HG03139 (cell line): ENCODE results near the gene ZNF611.
"Not testable (repeated sequence)": the region's sequence is repeated elsewhere in the genome, so short reads cannot be mapped to it uniquely, and the experiment has no call there.

ENCODE experiments used
- ATAC-seq: cut with Tn5 transposase; IDR thresholded peaks from one replicate; pipeline ENCODE4 v1.9.1; 2021; ENCODE audit not compliant: unreplicated experiment

ZNF611 gene

GRCh38 chr19:52734893-52735661 lies at the start of gene ZNF611:
Gene ZNF611, minus strand, starts transcription at chr19:52735044. Its CDS starts 19,150 bp downstream, at chr19:52715894.
- peak; percentile 83 for ATAC-seq

GRCh38 chr19:52782864-52783263 lies 48.0 kb upstream of the ZNF611 start:
- not testable (repeated sequence) for ATAC-seq

GRCh38 chr19:52778811-52779210 lies 44.0 kb upstream of the ZNF611 start:
- no peak for ATAC-seq

- not testable (repeated sequence) for ATAC-seq
Observed at GRCh38 chr19:52756447-52756846, 21.6 kb upstream of the ZNF611 start.

DNA sequence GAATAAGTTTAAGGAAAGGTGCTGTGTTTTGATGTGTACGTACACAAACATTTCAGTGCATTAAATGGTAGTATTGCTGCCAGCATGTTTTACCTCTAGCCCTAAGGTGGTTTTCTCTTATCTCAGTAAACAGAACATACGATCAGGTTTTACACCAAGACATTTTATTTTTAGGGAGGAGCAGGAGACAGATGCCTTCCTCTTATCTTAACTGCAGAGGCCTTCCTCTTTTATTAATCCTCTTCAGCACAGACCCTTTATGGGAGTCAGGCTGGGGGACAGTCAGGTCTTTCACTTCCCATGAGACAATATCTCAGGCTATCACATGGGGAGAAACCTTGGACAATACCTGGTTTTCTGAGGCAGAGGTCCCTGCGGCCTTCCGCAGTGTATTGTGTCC lies 14.9 kb upstream of the ZNF611 start:
- ATAC-seq = no peak

- no peak for ATAC-seq
Observed at GRCh38 chr19:52748336-52748950, 13.6 kb upstream of the ZNF611 start.

DNA sequence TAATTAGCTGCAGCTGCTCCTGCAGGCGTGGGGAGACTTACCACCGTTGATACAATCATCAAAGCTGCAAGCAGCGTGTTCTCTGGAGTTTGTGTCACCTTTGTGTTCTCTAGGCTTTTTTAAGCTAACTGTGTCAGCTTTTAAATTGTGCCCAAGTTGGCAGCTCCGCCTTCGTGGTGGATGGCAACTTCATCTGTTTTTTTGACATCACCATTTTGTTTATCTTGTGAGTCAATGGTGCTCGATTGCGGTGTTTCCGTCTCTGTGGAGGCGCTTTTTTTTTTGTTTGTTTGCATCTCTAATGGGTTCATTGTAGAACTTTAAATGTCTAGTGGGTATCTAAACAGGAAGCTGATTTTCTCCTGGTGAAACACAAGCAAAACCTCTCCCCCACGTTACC lies 11.1 kb upstream of the ZNF611 start:
- ATAC-seq = not testable (repeated sequence)

- no peak for ATAC-seq
Observed at GRCh38 chr19:52743091-52743490, 8.2 kb upstream of the ZNF611 start.

GRCh38 chr19:52742516-52742915 lies 7.7 kb upstream of the ZNF611 start:
- ATAC-seq = no peak

DNA sequence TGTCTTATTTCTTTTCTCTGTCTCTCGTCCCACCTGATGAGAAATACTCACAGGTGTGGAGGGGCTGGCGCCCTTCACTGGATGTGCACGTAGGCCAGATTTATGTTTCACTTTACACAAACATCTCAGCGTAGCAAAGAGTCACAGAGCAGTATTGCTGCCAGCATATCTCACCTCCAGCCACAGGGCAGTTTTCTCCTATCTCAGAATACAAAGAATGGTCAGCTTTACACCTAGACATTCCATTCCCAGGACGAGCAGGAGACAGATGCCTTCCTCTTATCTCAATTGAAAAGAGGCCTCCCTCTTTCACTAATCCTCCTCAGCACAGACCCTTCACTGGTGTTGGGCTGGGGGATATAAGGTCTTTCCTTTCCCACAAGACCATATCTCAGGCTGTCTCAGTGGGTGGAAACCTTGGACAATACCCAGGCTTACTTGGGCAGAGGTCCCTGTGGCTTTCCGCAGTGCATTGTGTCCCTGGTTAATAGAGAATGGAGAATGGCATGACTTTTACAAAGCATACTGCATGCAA lies 7.2 kb upstream of the ZNF611 start:
- no peak for ATAC-seq

GRCh38 chr19:52741371-52741770 lies 6.5 kb upstream of the ZNF611 start:
- ATAC-seq = not testable (repeated sequence)

DNA sequence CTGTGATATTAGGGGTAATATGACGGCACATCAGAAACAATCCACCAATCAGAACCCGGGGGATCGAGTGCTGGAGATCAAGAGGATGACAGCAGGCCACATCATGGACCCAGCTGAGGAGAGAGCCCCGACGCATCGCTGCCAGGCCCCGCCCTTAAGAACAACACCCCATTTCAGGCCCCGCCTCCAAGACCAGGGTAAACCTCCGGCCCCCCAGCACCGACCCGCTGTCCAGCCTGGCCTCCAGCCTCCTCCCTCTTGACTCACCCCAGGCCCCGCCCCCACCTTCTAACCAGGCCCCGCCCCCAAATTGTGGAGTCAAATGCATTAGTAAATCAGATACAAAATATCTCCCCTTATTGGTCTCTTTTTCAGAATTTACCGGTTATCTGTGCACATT lies 4.7 kb upstream of the ZNF611 start:
- ATAC-seq = no peak

DNA sequence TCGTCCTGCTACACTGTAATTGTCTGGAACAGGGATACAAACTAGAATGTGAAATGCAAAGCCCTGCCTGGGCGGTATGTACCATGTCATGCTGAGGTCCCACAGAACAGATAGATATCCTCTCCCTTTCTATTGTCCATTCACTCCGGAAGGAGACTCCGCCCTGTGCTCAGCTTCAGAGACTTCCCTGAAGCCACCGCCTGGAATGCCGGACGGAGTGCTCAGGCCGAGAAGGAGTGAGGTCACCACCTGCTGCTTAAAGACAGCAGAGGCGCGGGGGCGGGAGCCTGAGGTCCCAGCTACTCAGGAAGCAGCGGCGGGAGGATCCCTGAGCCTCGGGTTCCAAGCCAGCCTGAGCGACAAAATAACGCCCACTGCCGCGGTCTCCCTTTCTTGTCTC lies 890 bp upstream of the ZNF611 start:
- ATAC-seq = no peak

DNA sequence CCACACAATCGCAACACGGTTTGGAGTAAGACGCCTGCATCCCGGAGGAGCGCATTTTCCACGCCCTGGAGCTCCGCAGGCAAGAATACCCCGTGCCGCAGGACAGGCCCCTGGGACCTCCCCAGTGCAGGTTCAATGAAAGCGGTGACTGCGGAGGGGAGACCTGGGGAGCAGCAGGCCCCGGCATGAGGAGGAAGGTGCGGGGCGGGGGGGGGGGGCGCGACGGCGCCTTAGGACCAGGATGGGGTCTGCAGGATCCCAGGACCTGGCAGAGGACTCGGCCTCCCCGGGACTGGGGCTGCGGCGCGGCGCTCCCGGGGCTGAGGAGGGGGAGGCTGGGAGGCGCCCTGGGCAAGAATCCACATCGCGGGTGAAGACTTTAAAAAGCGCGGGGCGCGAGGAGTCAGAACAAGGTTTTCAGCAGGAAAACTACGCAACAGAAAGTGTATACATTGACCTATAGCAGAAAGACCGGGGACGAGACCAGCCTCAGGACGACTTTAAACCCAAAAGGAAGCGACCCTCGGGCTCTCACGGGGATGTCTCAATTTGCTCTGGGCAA lies 432 bp downstream of the ZNF611 start:
- ATAC-seq = peak; percentile 18

DNA sequence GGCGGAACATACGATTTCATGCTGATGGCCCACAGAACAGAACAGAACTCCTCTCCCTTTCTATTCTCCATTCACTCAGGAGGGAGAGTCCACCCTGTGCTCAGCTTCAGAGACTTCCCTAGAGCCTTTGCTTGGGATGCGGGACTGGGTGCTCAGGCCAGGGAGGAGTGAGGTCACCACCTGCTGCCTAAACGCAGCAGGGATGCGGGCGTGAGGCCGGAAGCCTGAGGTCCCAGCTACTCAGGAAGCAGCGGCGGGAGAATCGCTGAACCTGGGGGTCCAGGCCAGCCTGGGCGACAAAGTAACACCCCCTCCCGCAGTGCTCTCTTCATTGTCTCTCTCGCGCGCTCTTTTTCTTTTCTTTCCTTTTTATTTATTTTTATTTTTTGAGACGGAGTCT lies 8.8 kb downstream of the ZNF611 start:
- not testable (repeated sequence) for ATAC-seq

- ATAC-seq = no peak
Observed at GRCh38 chr19:52725528-52725961, 9.3 kb downstream of the ZNF611 start.

- no peak for ATAC-seq
Observed at GRCh38 chr19:52724701-52725514, 9.9 kb downstream of the ZNF611 start.

GRCh38 chr19:52723907-52724598 lies 10.8 kb downstream of the ZNF611 start:
- ATAC-seq = not testable (repeated sequence)

DNA sequence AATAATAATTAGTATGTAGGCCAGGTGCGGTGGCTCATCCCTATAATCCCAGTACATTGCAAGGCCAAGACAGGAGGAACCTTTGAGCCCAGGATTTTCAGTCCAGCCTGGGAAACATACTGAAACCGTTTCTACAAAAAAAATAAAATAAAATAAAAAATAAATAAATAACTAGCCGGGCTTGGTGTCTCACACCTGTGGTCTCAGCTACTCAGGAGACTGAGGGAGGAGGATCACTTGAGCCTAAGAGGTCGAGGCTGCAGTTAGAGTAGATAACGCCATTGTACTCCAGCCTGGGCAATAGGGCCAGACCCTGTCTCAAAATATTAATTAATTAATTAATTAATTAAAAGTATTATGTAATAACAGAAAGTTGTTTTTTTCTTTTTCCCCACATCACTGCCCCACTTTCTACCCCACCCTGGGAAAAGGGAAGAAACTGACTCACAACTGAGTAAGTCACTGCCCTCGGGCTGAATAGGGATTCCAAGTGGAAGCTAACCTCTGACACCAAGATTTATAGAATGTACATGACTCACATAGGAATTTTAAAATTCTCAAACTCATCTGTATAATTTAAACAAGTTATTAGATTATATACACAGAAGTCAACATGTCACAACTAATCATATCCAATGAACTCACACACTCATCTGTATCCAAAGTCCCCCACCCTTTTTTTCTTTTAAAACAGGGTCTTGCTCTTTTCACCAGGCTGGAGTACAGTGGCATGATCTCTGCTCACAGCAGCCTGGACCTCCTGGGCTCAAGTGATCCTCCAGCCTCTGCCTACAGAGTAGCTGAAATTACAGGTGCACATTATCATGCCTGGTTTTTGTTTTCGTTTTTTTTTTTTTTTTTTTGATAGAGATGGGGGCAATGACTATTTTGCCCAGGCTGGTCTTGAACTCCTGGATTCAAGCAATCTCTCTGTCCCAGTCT lies 12.5 kb downstream of the ZNF611 start:
- no peak for ATAC-seq
